GF-D8 (cell line): ENCODE results near the gene NUDT4B.
"Not testable (repeated sequence)": the region's sequence is repeated elsewhere in the genome, so short reads cannot be mapped to it uniquely, and the experiment has no call there.

Experiments
- DNase-seq: peaks from one replicate; lab custom pipeline; 2025; lab: John Stamatoyannopoulos, UW

Gene NUDT4B

DNA sequence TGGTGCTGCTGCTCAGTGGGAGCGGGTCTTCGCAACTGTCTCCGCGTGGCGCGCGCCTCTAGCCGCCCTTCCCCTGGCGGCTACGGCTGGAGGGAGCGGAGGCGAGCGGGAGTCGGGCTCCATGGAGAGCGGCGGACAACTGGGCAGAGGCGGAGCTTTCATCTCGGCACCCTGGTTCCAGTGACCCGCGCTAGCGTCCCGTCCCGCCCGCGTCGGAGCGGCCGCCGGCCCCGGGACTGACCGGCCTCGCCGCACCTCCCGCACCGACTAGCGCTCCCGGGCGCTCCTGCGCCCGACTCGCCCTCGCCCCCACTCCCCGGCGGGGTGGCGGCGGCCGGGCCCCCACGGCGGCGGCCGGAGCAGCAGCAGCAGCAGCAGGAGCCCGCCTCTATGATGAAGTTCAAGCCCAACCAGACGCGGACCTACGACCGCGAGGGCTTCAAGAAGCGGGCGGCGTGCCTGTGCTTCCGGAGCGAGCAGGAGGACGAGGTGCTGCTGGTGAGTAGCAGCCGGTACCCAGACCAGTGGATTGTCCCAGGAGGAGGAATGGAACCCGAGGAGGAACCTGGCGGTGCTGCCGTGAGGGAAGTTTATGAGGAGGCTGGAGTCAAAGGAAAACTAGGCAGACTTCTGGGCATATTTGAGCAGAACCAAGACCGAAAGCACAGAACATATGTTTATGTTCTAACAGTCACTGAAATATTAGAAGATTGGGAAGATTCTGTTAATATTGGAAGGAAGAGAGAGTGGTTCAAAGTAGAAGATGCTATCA lies at the start of gene NUDT4B:
TSS of gene NUDT4B (plus strand) at position 212 of the 772 bp plus-strand sequence. CDS start at position 391, 179 bp downstream.
- not testable (repeated sequence) for DNase-seq

GRCh38 chr1:148699357-148699756 lies 49.2 kb upstream of the NUDT4B start:
- not testable (repeated sequence) for DNase-seq

DNA sequence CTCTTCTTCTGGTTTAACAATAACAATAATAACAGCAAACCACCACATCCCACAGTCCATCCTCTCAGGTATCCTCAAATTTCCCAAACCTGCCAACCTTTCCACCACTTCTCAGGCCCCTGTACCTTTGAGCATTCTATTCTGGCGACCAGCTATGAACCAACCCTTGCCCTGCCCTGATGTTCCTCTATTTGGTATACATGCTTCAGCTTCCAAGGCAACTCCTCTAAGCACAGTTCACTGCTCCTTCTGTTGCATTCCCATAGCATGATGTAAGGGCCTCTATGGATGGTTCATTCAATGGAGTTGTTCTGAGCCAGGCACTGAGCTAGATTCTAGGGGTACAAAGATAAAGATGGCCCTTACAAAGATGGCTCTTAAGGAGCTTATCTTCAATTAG lies 46.3 kb upstream of the NUDT4B start:
- DNase-seq = not testable (repeated sequence)

DNA sequence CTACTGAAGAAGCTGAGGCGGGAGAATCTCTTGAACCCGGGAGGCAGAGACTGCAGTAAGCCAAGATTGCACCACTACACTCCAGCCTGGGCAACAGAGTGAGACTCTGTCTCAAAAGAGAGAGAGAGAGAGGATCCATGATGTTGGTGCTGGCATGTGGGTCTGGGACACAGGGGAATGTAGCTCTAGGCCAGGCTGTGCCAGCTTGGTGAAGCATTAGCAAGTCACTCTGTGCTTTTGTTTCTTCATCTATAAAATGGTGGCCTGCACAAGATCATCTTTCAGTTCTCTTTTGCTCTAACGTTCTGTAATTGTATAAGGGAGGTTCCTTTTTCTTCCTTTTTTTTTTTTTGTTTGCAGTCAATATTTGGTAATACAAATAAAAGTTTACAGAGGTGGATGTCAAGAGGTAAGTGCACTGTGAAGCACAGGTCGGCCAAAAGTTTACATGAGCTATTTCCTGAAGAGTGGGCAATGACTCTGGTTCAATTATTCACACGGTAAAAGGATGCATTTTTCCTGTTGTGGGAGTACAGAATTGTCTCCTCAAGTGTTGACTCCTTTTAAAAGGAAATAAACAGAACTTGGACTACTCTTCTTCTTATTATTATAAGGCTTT lies 44.5 kb upstream of the NUDT4B start:
- not testable (repeated sequence) for DNase-seq

- not testable (repeated sequence) for DNase-seq
Measured at GRCh38 chr1:148705316-148705948, 43.1 kb upstream of the NUDT4B start.

DNA sequence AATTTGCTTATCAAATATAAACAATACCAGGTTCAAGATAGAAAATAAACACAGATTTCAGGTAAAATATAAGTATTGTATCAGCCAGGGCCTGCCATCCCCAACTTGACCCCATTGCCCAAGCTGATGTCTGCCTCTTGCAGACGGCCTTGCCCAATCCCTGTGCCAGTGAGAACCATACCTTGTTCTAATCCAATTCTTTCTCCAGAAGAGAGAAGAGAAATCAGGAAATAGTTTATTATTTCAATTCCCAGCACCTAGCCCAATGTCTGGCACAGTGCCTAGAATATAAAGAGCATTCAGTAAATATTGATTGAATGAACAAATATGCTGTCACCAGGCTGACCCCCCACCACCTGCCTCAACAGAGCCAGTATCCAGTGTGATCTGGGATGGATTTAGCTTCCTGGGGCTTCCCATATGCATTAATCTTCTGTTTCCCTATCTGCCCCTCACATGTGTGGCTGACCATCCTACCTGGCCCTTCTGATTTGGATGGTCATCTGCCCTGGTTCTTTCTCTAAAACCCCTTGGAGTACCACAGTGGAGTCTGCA lies 39.7 kb upstream of the NUDT4B start:
- DNase-seq = not testable (repeated sequence)

DNA sequence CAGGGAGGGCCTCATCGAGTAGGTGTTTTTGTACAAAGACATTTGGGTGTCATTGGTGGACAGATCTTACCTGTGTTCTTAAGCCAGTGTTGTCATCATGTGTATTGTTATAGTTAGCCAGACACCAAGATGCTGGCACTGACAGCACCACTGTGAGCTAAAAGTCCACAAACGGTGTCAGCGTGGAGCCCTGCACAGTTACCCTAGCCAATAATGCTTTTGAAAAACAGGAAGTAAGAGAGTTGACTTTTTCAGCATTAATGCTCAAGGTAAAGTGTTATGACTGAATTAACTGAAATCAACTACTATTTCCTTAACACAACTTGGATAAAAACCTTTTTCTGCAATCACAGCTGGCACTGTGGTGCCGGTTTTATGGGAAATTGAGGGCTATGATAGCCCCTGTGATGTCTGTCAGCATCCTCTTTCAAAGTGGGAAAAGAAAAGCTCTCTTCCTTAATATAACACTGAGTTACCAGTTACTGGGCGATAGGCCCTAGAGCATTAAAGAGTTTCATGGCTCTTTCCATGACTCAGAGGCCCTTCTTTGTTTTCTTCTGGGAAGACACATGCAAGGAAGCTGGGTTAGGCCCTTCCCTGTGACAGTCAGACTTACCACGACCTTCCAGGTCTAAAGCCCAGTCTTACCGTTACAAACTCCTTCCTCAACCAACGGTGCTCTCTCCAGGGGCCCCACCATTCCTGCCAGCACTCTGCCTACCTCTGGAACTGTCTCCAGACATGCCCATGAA lies 37.6 kb upstream of the NUDT4B start:
- DNase-seq = not testable (repeated sequence)

DNA sequence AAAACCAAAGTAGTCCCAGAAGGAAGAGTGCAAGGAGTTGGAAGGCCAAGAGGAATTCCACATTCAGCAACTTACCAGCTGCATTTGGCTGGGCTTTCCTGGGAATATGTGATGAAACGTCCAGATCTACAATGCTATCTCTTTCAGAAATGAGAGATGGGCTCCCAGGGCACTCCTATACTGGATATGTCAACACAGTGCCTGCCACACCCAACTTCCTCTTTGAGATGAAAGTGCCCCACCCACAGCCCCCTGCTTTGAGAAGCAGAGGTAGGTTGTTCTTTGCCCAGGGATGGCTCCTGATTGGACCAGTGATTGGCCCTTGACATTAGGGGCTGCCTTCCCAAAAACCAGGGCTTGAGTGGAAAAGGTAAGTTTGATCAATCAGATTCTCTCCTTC lies 36.2 kb upstream of the NUDT4B start:
- DNase-seq = not testable (repeated sequence)

DNA sequence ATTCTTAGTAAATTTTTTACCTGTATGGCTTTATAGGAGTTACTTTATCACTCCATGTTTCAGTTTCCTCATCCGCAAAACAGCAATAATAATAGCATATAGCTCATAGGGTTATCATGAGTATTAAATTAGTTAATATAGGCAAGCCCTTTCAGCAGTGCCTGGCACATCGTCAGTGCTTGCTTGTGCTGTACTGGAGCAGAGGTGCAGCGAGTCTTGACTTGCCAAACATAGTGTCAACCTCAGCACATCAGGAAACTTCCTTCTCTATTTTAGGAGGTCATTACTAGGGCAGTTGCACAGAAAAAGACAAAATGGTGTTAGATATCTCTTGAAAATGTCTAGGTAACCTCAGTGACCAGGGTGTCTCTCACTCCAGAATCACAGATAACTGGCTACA lies 33.1 kb upstream of the NUDT4B start:
- not testable (repeated sequence) for DNase-seq

GRCh38 chr1:148716966-148717520 lies 31.5 kb upstream of the NUDT4B start:
- not testable (repeated sequence) for DNase-seq

DNA sequence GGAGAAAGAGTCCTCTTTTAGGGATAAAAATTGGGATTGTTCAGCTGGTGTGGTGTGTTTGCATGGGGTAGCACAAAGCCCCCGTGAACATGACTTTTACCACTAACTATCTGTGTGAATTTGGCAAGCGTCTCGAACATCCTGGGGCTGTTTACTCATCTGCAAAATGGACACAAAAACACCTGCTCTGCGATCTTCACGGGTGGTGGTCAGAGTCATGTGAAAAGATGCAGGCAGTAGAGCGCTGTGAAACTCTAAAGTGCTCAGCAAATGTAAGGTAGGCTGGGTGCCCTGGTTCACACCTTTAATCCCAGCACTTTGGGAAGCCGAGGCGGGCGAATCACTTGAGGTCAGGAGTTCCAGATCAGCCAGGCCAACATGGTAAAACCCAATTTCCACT lies 27.7 kb upstream of the NUDT4B start:
- DNase-seq = not testable (repeated sequence)

GRCh38 chr1:148722758-148723157 lies 25.8 kb upstream of the NUDT4B start:
- DNase-seq = not testable (repeated sequence)

DNA sequence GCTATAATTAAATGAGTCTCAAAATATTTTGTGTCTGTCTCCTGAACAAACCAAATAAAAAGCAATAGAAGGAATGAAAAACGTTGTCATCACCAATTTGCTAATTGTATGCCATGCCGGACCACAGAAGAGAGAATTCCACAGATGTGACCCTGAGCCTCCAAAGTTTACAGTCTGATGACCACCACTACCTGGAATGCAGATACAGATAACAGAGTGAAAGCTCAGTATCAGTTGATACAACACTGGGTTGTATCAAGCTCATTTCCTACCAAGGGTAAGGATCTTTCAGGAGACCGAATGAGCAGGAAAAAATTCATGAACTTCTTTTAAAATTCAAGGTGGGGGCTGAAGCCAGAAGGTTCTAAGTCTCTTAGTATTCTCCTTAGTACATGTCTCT lies 25.1 kb upstream of the NUDT4B start:
- DNase-seq = not testable (repeated sequence)

DNA sequence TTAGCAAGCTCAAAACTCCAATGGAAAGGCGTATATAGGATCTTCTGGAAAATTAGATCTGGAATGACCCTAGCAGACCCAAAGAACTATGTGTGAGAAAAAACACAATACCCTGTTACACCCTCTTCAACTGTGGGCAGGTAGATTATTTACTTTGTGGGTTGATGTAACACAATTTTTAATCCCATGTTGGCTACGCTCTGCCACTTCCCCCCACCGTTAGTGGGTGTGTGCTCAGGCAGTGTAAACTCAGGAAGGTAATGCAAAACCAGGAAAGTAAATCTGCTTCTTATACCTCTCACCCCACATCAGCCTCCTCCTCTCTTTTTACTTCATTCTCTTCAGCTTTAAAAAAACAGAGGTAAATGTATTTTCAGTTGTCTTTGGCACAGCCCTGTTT lies 23.7 kb upstream of the NUDT4B start:
- not testable (repeated sequence) for DNase-seq

DNA sequence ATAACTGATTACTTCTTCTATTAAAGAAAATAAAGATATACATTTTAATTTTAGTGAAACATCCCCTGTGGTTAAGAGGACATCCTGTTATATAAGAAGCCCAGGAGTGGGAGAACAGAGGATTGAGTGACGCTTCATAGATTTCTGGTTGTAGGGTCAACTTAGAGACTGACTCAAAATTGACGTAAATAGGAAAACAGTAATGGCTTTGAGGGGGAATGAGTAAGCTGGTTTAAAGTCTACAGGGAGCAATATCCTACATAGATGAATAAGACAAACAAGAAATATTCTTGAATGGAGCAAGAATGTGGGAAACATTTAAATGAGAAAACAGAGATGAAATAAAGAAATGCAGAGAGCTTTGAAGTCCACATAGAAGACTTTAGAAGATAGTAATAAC lies 20.7 kb upstream of the NUDT4B start:
- not testable (repeated sequence) for DNase-seq

- DNase-seq = not testable (repeated sequence)
Measured at GRCh38 chr1:148729128-148729527, 19.4 kb upstream of the NUDT4B start.

DNA sequence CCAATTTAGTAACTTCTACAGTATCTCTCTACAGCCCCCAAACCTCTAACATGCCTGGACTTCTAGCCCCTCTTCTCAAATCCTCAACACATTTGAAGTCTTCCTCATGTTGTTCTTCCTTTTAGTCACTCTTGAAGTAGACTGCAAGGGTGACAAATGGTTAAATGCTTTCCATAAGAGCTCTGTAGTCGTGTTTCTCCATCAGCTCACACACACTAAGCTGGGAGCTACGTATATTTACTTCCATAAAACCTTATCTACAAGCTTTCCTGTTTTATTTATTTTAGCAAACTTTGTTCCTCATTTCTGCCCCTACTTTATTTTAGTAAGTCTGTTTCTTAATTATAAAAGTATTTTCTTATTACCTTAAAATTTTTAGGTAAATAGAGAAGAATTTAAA lies 19.0 kb upstream of the NUDT4B start:
- DNase-seq = not testable (repeated sequence)

DNA sequence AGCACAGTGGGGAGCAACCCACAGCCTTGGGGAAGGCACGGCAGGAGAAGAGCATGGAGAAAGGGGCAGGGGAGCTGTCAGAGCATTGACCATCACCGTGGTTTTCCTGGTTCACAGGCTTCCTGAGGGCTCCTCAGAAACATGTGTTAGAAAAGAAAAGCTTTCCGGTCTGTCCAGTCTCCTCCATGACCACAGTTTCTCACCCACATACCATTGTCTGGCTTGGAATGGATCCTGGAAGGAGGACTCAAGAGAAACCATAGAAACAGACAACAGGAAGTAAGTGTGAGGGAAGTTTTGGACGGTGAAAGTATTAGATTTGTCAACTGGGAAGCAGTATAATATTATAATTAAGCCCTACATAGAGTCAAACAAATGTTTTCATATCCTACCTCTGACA lies 16.3 kb upstream of the NUDT4B start:
- not testable (repeated sequence) for DNase-seq

DNA sequence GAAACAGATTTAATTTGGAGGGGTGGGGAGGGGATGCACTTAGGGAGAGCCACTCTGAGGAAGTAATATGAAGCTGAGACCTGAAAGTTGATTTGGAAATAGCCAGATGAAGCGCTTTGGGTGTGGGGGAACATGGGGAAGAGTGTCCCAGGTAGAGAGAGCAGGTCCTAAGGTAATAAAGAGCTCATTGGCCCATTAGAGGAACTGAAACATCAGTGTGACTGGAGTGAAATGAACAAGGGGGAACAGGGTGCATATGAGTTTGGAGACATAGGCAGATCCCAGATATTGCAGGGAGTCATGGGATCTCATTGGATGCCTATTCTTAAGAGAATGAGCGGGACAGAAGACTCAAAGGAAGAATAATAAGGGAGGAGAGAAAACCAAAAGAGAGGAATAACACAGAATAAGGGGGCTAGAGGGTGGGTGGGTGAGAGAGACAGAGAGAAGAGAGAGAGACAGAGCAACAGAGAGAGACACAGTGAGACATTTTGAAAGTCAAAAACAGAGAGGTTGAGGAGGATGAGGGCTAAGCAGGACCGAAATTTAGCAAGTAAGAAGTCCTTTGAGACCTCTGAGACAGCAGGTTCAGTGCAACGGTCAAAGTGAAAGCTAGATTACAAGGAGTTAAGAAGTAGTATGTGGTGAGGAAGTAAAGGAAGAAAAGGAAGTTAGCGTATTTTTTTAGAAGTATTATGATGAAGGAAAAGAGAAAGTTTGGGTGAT lies 14.8 kb upstream of the NUDT4B start:
- DNase-seq = not testable (repeated sequence)

DNA sequence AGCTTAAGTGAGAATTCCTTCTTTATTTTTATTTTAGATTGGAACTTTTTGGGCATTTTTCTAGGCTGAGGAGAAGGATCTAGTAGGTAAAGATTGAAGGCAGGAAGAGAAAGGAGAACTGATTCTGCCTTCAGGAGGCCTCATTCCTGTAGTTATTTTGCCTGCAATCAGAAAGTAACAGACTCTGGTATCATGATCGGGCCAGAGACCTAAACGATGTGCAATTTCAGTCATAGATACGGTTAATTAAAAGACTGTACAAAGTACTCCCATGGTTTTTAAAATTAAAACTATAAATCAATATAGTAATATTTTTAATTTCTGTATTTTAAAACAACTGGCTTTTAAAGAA lies 14.3 kb upstream of the NUDT4B start:
- DNase-seq = not testable (repeated sequence)

DNA sequence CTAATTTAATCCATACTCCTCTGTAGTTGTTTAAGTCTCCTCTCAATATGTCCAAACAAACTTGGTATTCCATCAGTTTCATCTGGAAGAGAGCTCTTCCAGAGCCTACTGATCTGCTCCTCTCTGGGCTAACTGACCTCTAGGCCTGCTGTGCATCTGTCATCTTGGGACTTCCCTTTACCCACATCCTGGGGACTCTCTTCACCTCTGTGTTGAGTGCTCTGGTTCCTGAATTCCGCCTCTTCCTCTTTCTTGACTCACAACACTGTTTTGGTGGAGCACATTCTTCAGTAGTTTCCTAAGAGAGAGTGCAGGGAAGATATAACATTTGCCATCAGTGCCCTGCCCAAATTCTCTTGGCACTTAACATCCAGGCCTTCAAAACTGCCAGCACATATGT lies 13.0 kb upstream of the NUDT4B start:
- not testable (repeated sequence) for DNase-seq
